HG03025 (cell line): ENCODE measurements around the gene ABHD8.

Experiments used
- ATAC-seq: cut with Tn5 transposase; IDR thresholded peaks from one replicate; pipeline ENCODE4 v1.9.1; 2021; ENCODE audit warnings: mild to moderate bottlenecking, moderate library complexity; ENCODE audit not compliant: unreplicated experiment, low FRiP score

The ABHD8 gene

GRCh38 chr19:17333611-17334413, 30.6 kb upstream of the ABHD8 start:
- no peak for ATAC-seq

GRCh38 chr19:17332677-17333581, 29.7 kb upstream of the ABHD8 start:
- ATAC-seq, result no peak

GRCh38 chr19:17332360-17332676, 29.1 kb upstream of the ABHD8 start:
- ATAC-seq, result no peak

- no peak for ATAC-seq
Measured at GRCh38 chr19:17331045-17331558, 27.9 kb upstream of the ABHD8 start.

GRCh38 chr19:17330262-17331044, 27.2 kb upstream of the ABHD8 start:
- no peak for ATAC-seq

GRCh38 chr19:17329366-17330261, 26.4 kb upstream of the ABHD8 start:
- ATAC-seq, result no peak

- ATAC-seq, result no peak
Measured at GRCh38 chr19:17328517-17329365, 25.5 kb upstream of the ABHD8 start.

GRCh38 chr19:17327654-17328516, 24.7 kb upstream of the ABHD8 start:
- no peak for ATAC-seq

GRCh38 chr19:17327068-17327653, 23.9 kb upstream of the ABHD8 start:
- no peak for ATAC-seq

- no peak for ATAC-seq
Measured at GRCh38 chr19:17326595-17326966, 23.4 kb upstream of the ABHD8 start.

GRCh38 chr19:17325881-17326594, 22.8 kb upstream of the ABHD8 start:
- ATAC-seq, result no peak

GRCh38 chr19:17325133-17325532, 21.9 kb upstream of the ABHD8 start:
- no peak for ATAC-seq

- ATAC-seq, result no peak
Measured at GRCh38 chr19:17324357-17325114, 21.3 kb upstream of the ABHD8 start.

- ATAC-seq, result no peak
Measured at GRCh38 chr19:17323964-17324332, 20.7 kb upstream of the ABHD8 start.

GRCh38 chr19:17323300-17323963, 20.2 kb upstream of the ABHD8 start:
- no peak for ATAC-seq

- ATAC-seq, result no peak
Measured at GRCh38 chr19:17322854-17323253, 19.6 kb upstream of the ABHD8 start.
